Lower leg skin (tissue), 4 donors: ENCODE results near the gene NACC2. TPM values are rescaled to one million over a fixed set of nuclear protein-coding genes. Genes with fewer than 3 reads are reported as not detected.

Experiments used
- DNase-seq, 2 donors: peaks; one replicate each; pipeline ENCODE4 v3.0.0-alpha.2; 2019; ENCODE audit warnings: low spot score in 2 of 2
- H3K4me3 ChIP-seq: fragments of 200-600 bp; sonication (generic); 2 replicates; pipeline ENCODE4 v1.5.1; 2017; ENCODE audit warnings: mild to moderate bottlenecking, low read depth; ENCODE audit not compliant: poor library complexity, severe bottlenecking
- POLR2A ChIP-seq, 2 donors: fragments of 450-650 bp; IDR thresholded peaks; one replicate each; pipeline ENCODE4 v1.6.1; 2016 to 2017; ENCODE audit warnings: antibody characterized with exemption in 2 of 2, mild to moderate bottlenecking in 1 of 2, moderate library complexity in 1 of 2
- WGBS, 2 donors: methylation state at CpG; one replicate each; pipeline ENCODE4 v1.1.5; 2018; 5-methylcytosine and 5-hydroxymethylcytosine counted together
- intact Hi-C: fragments of 100-400 bp; cut with DNase I; formaldehyde crosslinking; loops from one replicate; pipeline ENCODE4 v1.15.0; 2023; ENCODE audit warnings: low total_unique reads
- total RNA-seq, 4 donors: library from RNA; depleted of rRNA; stranded (reverse); fragments of >200 nt; gene quantifications; one replicate each; pipeline ENCODE4 v1.1.0, GENCODE V29; 2016
- TF ChIP-seq, protein P1 (sequence below), 3 donors: fragments of 450-650 bp; IDR thresholded peaks; one replicate each; pipeline ENCODE4 v1.5.1; 2016; ENCODE audit warnings: antibody characterized with exemption in 3 of 3, mild to moderate bottlenecking in 3 of 3, moderate library complexity in 2 of 3

The NACC2 gene, protein sequence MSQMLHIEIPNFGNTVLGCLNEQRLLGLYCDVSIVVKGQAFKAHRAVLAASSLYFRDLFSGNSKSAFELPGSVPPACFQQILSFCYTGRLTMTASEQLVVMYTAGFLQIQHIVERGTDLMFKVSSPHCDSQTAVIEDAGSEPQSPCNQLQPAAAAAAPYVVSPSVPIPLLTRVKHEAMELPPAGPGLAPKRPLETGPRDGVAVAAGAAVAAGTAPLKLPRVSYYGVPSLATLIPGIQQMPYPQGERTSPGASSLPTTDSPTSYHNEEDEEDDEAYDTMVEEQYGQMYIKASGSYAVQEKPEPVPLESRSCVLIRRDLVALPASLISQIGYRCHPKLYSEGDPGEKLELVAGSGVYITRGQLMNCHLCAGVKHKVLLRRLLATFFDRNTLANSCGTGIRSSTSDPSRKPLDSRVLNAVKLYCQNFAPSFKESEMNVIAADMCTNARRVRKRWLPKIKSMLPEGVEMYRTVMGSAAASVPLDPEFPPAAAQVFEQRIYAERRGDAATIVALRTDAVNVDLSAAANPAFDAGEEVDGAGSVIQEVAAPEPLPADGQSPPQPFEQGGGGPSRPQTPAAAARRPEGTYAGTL
- 10 to 100 TPM in 3 of 4 donors, 1 to 10 TPM in 1; 9.1 to 17.3 (median 13.4) TPM for total RNA-seq

DNA sequence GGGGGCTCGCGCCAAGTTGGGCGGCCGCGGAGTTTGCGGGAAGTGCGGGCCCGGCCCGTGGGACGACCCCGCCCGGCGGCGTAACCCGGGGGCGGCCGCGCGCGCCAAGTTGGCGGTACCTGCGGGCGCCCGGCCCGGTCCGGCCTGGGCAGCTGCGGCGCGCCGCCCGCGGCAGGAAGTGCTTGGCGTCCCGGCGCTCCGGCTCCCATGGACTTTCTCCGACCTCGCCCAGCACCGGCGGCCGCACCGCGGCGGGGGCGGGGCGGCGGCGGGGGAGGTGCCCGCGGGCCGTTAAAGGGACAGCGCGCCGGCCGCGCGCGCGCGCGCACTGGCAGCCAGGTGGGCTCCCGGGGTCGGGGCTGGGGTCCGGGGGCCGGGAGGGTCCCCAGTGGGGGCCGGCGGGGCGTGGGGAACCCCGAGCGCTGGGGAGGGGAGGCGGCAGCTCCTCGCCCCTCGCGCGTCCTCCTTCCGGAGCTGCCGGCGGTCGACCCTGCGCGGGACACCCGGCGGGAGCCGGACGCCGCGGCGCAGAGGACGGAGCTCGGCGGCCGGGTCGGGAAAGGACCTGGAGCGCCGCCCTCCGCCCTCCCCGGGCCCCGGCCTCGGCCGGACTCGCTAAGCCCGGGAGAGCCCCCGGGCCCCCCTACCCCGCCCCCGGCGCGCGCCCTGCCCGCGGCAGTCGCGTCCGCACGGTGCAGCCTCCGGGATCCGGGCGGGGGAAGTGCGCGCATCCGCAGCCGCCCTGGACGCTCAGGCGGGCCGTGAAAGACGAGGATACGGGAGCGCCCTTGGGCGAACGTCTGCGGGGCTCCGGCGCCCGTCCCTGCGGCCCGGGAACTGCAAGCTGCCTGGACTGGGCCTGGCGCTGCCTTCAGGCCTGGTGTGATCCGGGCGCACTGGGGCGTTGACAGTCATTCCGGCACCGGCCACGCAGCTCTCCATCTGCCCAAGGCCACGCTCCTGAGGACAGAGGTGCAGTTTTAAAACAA, at the start of gene NACC2:
Gene NACC2 (minus strand): TSS at position 220 of the 989 bp plus-strand sequence. CDS start 44,768 bp downstream, outside the sequence.
- intact Hi-C loops: no loop called here
- DNase-seq: peak in 1 of 2 donors; percentile 93
- TF ChIP-seq, protein P1, sequence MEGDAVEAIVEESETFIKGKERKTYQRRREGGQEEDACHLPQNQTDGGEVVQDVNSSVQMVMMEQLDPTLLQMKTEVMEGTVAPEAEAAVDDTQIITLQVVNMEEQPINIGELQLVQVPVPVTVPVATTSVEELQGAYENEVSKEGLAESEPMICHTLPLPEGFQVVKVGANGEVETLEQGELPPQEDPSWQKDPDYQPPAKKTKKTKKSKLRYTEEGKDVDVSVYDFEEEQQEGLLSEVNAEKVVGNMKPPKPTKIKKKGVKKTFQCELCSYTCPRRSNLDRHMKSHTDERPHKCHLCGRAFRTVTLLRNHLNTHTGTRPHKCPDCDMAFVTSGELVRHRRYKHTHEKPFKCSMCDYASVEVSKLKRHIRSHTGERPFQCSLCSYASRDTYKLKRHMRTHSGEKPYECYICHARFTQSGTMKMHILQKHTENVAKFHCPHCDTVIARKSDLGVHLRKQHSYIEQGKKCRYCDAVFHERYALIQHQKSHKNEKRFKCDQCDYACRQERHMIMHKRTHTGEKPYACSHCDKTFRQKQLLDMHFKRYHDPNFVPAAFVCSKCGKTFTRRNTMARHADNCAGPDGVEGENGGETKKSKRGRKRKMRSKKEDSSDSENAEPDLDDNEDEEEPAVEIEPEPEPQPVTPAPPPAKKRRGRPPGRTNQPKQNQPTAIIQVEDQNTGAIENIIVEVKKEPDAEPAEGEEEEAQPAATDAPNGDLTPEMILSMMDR (IDR thresholded peaks at IDR 0.05): no peak
- TF ChIP-seq POLR2A (IDR thresholded peaks at IDR 0.05): no peak
- H3K4me3 ChIP-seq: peak within 1 kb of the TSS; percentile 43
- WGBS, 2 donors: 0 to 2% methylated on average over 3 to 36 of the region's 143 CpGs

DNA sequence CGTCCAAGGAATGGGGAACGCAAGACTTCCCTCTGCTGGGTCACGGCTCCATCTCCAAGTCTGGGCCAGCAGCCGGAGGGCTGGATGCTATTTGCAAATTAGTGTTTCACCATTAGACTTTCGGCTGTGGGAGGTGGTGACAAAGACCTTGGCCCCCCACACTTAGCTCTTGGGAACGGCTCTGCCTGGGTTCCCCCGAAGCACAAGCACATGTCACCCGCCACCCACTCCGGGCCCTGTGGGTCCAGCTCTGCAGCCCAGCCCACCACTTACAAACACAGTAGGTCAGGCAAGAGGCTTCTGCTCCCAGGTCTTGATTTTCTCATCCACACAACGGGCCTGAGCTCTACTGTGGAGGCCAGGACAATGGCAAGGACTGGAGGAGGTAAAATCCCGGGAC, 49.4 kb upstream of the NACC2 start:
- no peak for DNase-seq
- no peak overlapping the region for H3K4me3 ChIP-seq
- intact Hi-C loops: no loop called here
- TF ChIP-seq POLR2A (IDR thresholded peaks at IDR 0.05): no peak
- TF ChIP-seq, protein P1 (IDR thresholded peaks at IDR 0.05): no peak
- 81 to 85% methylated on average over 10 to 11 of the region's 11 CpGs for WGBS, 2 donors

DNA sequence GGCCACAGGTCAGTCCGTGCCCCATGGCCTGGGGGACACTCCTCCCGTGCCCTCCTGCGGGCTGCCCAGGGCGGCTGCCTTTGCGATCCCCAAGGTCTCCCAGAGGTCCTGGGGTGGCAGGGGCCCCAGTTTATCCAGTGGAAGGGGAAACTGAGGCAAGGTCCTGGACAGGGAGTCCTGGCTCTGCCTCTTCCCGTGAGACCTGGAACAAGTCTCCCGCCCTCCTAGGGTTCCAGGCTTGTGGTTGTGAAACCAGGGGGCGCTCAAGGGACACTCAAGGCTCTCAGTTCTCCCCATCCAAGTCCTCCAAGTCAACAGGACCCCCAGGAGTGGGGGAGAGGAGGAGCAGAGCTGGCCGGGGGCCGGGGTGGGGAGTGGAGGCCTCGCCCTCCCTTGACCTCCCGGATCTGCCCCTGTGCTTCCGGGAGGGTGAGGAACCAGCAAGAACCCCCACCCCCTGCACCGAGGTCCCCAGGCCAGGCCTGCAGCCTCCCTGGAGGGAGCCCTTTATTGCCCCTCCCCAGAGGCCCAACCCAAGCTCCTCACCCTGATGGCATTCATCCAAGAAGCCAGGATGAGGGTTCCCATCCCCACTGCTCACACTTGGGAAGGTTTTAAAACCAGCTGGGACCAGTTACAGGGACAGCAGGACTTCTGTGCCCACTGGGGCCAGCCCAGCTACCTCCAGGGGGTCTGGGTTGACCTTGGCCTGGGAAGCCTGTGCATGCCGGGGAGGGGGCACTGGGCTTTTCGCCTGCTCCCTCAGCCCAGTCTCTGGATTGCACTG, 48.3 kb upstream of the NACC2 start:
- DNase-seq: no peak
- TF ChIP-seq, protein P1 (IDR thresholded peaks at IDR 0.05): peak in 1 of 3 donors; percentile 20
- TF ChIP-seq POLR2A (IDR thresholded peaks at IDR 0.05): no peak
- 43 to 50% methylated on average over 13 to 15 of the region's 16 CpGs for WGBS, 2 donors
- intact Hi-C loops: no loop called here
- H3K4me3 ChIP-seq: no peak overlapping the region

DNA sequence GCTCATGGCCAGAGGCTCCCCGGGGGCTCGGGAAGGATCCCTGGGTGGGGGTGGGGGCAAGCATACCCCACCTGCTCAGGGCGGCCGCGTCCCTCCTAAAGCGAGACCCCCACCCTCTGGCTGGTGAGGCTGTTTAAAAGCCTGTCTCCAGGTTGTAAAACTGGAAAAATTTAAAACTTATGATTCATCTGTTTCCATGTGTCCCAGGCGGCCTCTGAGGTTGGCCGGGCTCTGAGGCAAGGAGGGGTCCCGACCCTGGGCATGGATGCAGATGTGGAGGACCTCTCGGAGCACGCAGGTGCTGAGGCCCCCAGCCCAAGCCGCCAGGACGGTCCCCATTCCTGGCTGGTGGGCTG, 47.7 kb upstream of the NACC2 start:
- WGBS, 2 donors: 34 to 38% methylated on average over 13 of the region's 13 CpGs
- intact Hi-C loops: no loop called here
- H3K4me3 ChIP-seq: no peak overlapping the region
- no peak for DNase-seq
- TF ChIP-seq, protein P1 (IDR thresholded peaks at IDR 0.05): no peak
- TF ChIP-seq POLR2A (IDR thresholded peaks at IDR 0.05): no peak

DNA sequence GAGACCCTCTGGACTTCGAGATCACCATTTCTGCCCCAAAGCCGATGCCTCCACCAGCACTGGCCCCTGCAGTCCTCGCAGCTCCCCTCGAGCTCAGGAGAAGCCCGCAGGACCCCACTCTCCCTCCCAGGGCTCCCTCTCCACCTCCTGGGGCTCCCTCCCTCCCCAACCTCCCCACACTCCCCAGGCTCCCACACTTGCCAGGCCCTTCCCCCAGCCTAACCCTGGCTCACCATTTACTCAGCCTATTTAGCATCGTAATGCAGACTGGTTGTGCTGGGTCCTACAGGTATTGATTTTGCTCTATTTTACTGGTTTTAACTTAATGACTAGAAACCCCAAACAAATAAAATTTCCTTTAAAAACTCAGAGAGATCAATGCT, 47.3 kb upstream of the NACC2 start:
- 70 to 71% methylated on average over 6 of the region's 6 CpGs for WGBS, 2 donors
- DNase-seq: no peak
- no peak overlapping the region for H3K4me3 ChIP-seq
- TF ChIP-seq, protein P1 (IDR thresholded peaks at IDR 0.05): no peak
- TF ChIP-seq POLR2A (IDR thresholded peaks at IDR 0.05): no peak
- intact Hi-C loops: no loop called here
